Esophagus squamous epithelium (tissue), 5 donors: ENCODE data around the gene ATP10A. TPM values are rescaled to one million over a fixed set of nuclear protein-coding genes. Genes with fewer than 3 reads are reported as not detected.
"Not testable (repeated sequence)": the region's sequence is repeated elsewhere in the genome, so short reads cannot be mapped to it uniquely, and the experiment has no call there.

ENCODE experiments used
- DNase-seq: peaks from one replicate; lab custom pipeline; 2025; lab: John Stamatoyannopoulos, UW
- H3K27ac ChIP-seq, 4 donors: fragments of 200-600 bp; sonication (generic); one replicate each; pipeline ENCODE4 v1.5.1; 2016 to 2019; ENCODE audit warnings: mild to moderate bottlenecking in 1 of 4
- H3K27me3 ChIP-seq, 4 donors: fragments of 200-600 bp; sonication (generic); 1 replicate in 3 of 4; 2 replicates in 1 of 4; pipeline versions ENCODE4 v1.5.1 to v1.6.0; 2017 to 2021; ENCODE audit warnings: antibody characterized with exemption in 1 of 4
- H3K36me3 ChIP-seq, 3 donors: fragments of 200-600 bp; sonication (generic); one replicate each; pipeline ENCODE4 v1.5.1; 2016 to 2019
- H3K4me1 ChIP-seq, 3 donors: fragments of 200-600 bp; sonication (generic); one replicate each; pipeline ENCODE4 v1.5.1; 2017 to 2019
- H3K4me3 ChIP-seq, 4 donors: fragments of 200-600 bp; sonication (generic); 1 replicate in 3 of 4; 2 replicates in 1 of 4; pipeline ENCODE4 v1.5.1; 2016 to 2019; ENCODE audit warnings: mild to moderate bottlenecking in 2 of 4, moderate library complexity in 1 of 4
- H3K9me3 ChIP-seq, 3 donors: fragments of 200-600 bp; sonication (generic); one replicate each; pipeline ENCODE4 v1.5.1; 2016 to 2019
- POLR2A ChIP-seq, 4 donors: fragments of 450-650 bp; IDR thresholded peaks; one replicate each; pipeline ENCODE4 v1.6.1; 2017; ENCODE audit warnings: antibody characterized with exemption in 4 of 4, mild to moderate bottlenecking in 4 of 4, moderate library complexity in 3 of 4
- WGBS, 2 donors: methylation state at CpG; one replicate each; pipeline ENCODE4 v1.1.5; 2018; 5-methylcytosine and 5-hydroxymethylcytosine counted together
- intact Hi-C: fragments of 100-400 bp; cut with DNase I; formaldehyde crosslinking; loops from one replicate; pipeline ENCODE4 v1.15.0; 2022
- total RNA-seq, 4 donors: library from RNA; depleted of rRNA; stranded (reverse); fragments of >200 nt; gene quantifications; one replicate each; pipeline ENCODE4 v1.1.0, GENCODE V29; 2016
- TF ChIP-seq, protein P1 (sequence below), 6 experiments: fragments of 450-650 bp in 4 of 6; fragments of 200-600 bp in 2 of 6; sonication (generic) in 2 of 6; IDR thresholded peaks; one replicate each; pipeline ENCODE4 v1.5.1; 2016 to 2019; ENCODE audit warnings: antibody characterized with exemption in 6 of 6, mild to moderate bottlenecking in 4 of 6, moderate library complexity in 4 of 6
- donor health status: DM: yes; HTN: yes; CAD: no.

ATP10A gene
- total RNA-seq, 4 donors from 2014 or later = 0.88 to 6.3 (median 1.9) TPM

DNA sequence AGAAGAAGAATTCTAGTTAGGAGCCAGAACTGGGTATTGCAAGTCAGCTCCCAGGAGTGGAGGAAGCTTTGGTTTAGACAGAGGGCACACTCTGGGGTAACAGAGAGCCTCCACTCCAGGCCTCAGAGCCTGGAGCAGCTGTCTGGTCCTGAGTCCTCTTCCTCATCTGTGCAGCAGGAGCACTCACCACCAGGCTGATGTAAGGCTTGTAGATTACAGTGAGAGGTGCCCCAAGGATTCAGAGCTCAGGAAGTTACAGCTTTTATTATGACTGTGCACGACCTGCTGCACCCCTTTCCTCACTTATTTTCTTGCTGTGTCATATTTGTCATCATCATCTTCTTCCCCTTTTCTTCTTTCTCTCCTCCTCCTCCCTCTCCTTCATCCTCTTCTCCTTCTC is 210.4 kb downstream of the ATP10A start:
- DNase-seq = no peak
- no peak overlapping the region for H3K27ac ChIP-seq
- no peaks in the 10 kb centered on the region for H3K9me3 ChIP-seq
- H3K36me3 ChIP-seq = no peaks in the 10 kb centered on the region
- H3K4me3 ChIP-seq = no peak overlapping the region
- WGBS, 2 donors = 42 to 43% methylated on average over 1 of the region's 1 CpG
- H3K4me1 ChIP-seq = no peaks in the 10 kb centered on the region
- TF ChIP-seq POLR2A (IDR thresholded peaks at IDR 0.05) = no peak
- TF ChIP-seq, protein P1, sequence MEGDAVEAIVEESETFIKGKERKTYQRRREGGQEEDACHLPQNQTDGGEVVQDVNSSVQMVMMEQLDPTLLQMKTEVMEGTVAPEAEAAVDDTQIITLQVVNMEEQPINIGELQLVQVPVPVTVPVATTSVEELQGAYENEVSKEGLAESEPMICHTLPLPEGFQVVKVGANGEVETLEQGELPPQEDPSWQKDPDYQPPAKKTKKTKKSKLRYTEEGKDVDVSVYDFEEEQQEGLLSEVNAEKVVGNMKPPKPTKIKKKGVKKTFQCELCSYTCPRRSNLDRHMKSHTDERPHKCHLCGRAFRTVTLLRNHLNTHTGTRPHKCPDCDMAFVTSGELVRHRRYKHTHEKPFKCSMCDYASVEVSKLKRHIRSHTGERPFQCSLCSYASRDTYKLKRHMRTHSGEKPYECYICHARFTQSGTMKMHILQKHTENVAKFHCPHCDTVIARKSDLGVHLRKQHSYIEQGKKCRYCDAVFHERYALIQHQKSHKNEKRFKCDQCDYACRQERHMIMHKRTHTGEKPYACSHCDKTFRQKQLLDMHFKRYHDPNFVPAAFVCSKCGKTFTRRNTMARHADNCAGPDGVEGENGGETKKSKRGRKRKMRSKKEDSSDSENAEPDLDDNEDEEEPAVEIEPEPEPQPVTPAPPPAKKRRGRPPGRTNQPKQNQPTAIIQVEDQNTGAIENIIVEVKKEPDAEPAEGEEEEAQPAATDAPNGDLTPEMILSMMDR (IDR thresholded peaks at IDR 0.05) = no peak
- no peaks in the 10 kb centered on the region for H3K27me3 ChIP-seq
- intact Hi-C loops = no loop called here

GRCh38 chr15:25649390-25649789 is 213.7 kb downstream of the ATP10A start:
- TF ChIP-seq, protein P1 (IDR thresholded peaks at IDR 0.05) = no peak
- TF ChIP-seq POLR2A (IDR thresholded peaks at IDR 0.05) = no peak
- intact Hi-C loops = no loop called here
- no peaks in the 10 kb centered on the region for H3K36me3 ChIP-seq
- H3K9me3 ChIP-seq = no peaks in the 10 kb centered on the region
- no peak overlapping the region for H3K4me3 ChIP-seq
- WGBS, 2 donors = 18% methylated on average over 2 of the region's 2 CpGs
- H3K27me3 ChIP-seq = peaks cover 0 to under 1% (median 0%) of the 10 kb centered on the region in 4 donors
- no peak overlapping the region for H3K27ac ChIP-seq
- DNase-seq = no peak
- H3K4me1 ChIP-seq = no peaks in the 10 kb centered on the region

DNA sequence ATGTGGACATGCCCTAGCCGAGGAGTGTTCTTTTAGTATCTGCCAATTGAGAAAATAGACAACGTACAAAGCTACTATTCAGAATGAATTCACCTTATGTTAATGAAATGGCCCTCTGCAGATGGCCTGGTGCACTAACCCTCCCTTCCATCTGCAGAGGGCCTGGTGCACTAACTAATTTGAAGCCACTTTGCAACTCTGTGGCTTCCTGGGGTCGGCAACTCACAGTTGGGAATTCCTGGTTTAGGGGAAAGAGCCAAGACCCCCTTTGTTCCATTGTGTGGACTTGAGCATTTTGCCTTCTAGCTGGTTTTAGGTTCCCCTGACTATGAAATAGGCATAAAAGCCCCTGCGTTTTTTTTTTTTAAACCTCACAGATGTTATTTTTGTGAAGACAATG is 220.0 kb downstream of the ATP10A start:
- no peak for DNase-seq
- Histone ChIP-seq H3K36me3 (no peaks in the 10 kb centered on the region), H3K9me3 (no peaks in the 10 kb centered on the region), H3K4me3 (no peak overlapping the region), H3K27me3 (peaks cover 0 to 7% (median 0%) of the 10 kb centered on the region in 4 donors), H3K27ac (no peak overlapping the region), H3K4me1 (no peaks in the 10 kb centered on the region)
- 73 to 79% methylated on average over 3 of the region's 4 CpGs for WGBS, 2 donors
- TF ChIP-seq, protein P1 (IDR thresholded peaks at IDR 0.05) = no peak
- no peak for TF ChIP-seq POLR2A (IDR thresholded peaks at IDR 0.05)
- intact Hi-C loops = no loop called here

- DNase-seq = no peak
- no peaks in the 10 kb centered on the region for H3K4me1 ChIP-seq
- TF ChIP-seq, protein P1 (IDR thresholded peaks at IDR 0.05) = no peak
- no peak for TF ChIP-seq POLR2A (IDR thresholded peaks at IDR 0.05)
- intact Hi-C loops = no loop called here
- H3K36me3 ChIP-seq = no peaks in the 10 kb centered on the region
- WGBS, 2 donors = 75 to 77% methylated on average over 6 of the region's 6 CpGs
- peaks cover 0 to 7% (median 0%) of the 10 kb centered on the region in 4 donors for H3K27me3 ChIP-seq
- no peaks in the 10 kb centered on the region for H3K9me3 ChIP-seq
- H3K4me3 ChIP-seq = no peak overlapping the region
- no peak overlapping the region for H3K27ac ChIP-seq
These were observed 221.4 kb downstream of the ATP10A start for GRCh38 chr15:25641762-25642161.

GRCh38 chr15:25641361-25641760 is 221.8 kb downstream of the ATP10A start:
- Histone ChIP-seq H3K27me3 (peaks cover 0 to 7% (median 0%) of the 10 kb centered on the region in 4 donors), H3K9me3 (no peaks in the 10 kb centered on the region), H3K27ac (no peak overlapping the region), H3K36me3 (no peaks in the 10 kb centered on the region), H3K4me1 (no peaks in the 10 kb centered on the region), H3K4me3 (no peak overlapping the region)
- no peak for DNase-seq
- 45 to 57% methylated on average over 3 of the region's 3 CpGs for WGBS, 2 donors
- TF ChIP-seq, protein P1 (IDR thresholded peaks at IDR 0.05) = no peak
- TF ChIP-seq POLR2A (IDR thresholded peaks at IDR 0.05) = no peak
- intact Hi-C loops = no loop called here

DNA sequence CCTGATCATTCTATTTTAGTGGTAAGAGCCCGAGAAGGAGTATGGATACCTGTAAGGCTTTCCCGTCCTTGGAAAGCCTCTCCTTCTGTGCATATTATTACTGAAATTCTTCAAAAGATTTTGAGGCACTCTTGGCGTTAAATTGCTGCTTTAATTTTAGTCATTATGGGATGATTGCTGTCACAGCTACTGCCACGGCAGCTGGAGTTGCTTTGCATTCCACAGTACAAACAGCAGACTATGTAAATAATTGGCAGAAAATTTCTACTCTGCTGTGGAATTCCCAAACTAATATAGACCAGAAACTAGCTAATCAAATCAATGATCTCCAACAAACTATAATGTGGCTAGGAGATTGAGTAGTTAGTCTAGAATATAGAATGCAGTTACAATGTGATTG is 222.2 kb downstream of the ATP10A start:
- WGBS, 2 donors = 73 to 80% methylated on average over 4 of the region's 4 CpGs
- H3K36me3 ChIP-seq, H3K9me3 ChIP-seq, H3K27me3 ChIP-seq, intact Hi-C loops, H3K4me3 ChIP-seq, H3K27ac ChIP-seq, DNase-seq, H3K4me1 ChIP-seq: not testable (repeated sequence)
